Measurements from ENCODE around the gene CGB1. TPM values are rescaled to one million over a fixed set of nuclear protein-coding genes. Genes with fewer than 3 reads are reported as not detected.

Gene CGB1
- total RNA-seq, 1 experiment from 2014 or later = not detected

DNA sequence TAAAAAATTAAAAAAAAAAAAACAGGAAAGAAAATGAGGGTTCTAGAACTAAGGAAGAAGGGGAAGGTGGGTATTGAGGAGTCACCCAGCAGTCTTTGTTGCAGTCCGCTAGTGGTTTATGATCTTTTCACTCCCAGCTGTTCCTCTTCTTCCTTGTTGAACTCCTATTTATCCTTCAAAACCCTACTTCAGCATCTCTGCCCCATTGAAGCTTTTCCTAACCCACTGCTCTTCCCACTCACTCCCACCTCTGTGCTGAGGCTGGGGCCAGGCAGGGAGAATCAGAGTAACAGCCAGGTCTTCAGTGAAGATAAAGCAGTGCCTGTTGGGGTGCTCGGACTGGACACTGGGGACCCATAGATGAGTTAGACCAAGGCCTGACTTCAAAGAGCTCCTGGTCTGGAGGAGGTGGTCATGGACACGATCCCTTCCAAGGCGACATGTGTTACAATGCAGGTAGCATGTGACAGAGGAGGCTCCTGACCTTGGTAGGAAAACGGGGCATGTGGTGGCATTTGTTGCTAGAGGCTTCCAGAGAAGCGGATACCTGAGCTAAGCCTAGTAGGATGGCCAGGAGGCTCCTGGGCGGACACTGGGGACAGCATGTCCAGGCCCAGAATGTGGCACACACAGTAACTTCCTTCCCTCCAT, 31.6 kb downstream of the CGB1 start:
- Mint-ChIP-seq H3K4me3 (ENCODE audit: low read depth, unreplicated experiment) (no peak overlapping the region), H3K27ac (ENCODE audit: unreplicated experiment) (no peak overlapping the region), H3K27me3 (ENCODE audit: unreplicated experiment) (no peaks in the 10 kb centered on the region), H3K9me3 (ENCODE audit: low read depth, unreplicated experiment) (no peaks in the 10 kb centered on the region), H3K4me1 (ENCODE audit: low read depth, unreplicated experiment) (no peaks in the 10 kb centered on the region), H3K36me3 (ENCODE audit: insufficient read depth, unreplicated experiment) (peaks cover 69% of the 10 kb centered on the region)
- no peak for DNase-seq
- TF ChIP-seq, protein P1, sequence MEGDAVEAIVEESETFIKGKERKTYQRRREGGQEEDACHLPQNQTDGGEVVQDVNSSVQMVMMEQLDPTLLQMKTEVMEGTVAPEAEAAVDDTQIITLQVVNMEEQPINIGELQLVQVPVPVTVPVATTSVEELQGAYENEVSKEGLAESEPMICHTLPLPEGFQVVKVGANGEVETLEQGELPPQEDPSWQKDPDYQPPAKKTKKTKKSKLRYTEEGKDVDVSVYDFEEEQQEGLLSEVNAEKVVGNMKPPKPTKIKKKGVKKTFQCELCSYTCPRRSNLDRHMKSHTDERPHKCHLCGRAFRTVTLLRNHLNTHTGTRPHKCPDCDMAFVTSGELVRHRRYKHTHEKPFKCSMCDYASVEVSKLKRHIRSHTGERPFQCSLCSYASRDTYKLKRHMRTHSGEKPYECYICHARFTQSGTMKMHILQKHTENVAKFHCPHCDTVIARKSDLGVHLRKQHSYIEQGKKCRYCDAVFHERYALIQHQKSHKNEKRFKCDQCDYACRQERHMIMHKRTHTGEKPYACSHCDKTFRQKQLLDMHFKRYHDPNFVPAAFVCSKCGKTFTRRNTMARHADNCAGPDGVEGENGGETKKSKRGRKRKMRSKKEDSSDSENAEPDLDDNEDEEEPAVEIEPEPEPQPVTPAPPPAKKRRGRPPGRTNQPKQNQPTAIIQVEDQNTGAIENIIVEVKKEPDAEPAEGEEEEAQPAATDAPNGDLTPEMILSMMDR (IDR thresholded peaks at IDR 0.05; ENCODE audit: unreplicated experiment) = no peak
- CTCF ChIA-PET = no interaction called here
- TSS peak; percentile 21 for BruUV-seq (replicated peaks)
- intact Hi-C loops (cut with micrococcal nuclease; ENCODE audit: unreplicated experiment) = no loop called here

DNA sequence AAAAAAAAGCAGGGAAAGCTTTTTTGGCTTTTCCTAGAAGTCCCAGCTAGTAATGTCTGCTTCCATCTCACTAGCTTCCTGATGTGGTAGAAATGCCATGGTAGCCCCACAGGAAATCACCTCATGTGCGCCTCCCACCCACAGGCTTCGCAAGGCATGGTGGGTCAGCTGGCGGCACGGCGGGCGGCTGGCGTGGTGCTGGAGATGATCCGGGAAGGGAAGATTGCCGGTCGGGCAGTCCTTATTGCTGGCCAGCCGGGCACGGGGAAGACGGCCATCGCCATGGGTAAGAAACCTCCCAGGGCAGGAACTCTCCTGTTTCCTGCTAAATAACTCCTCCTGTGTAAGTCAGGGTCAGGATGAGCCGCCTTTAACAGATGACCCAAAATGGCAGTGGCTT, 32.6 kb downstream of the CGB1 start:
- intact Hi-C loops (cut with micrococcal nuclease; ENCODE audit: unreplicated experiment) = no loop called here
- Mint-ChIP-seq H3K27me3 (ENCODE audit: unreplicated experiment) (no peaks in the 10 kb centered on the region), H3K27ac (ENCODE audit: unreplicated experiment) (no peak overlapping the region), H3K4me3 (ENCODE audit: low read depth, unreplicated experiment) (no peak overlapping the region), H3K4me1 (ENCODE audit: low read depth, unreplicated experiment) (no peaks in the 10 kb centered on the region), H3K9me3 (ENCODE audit: low read depth, unreplicated experiment) (no peaks in the 10 kb centered on the region), H3K36me3 (ENCODE audit: insufficient read depth, unreplicated experiment) (peaks cover 70% of the 10 kb centered on the region)
- TF ChIP-seq, protein P1 (IDR thresholded peaks at IDR 0.05; ENCODE audit: unreplicated experiment) = no peak
- BruUV-seq (replicated peaks) = no TSS peak
- CTCF ChIA-PET = interaction anchor here (0.6 kb wide), 1 partner anchor 11 kb away, joined by 3 read pairs; the partner anchor contains the start of genes GYS1 and RUVBL2
- no peak for DNase-seq

DNA sequence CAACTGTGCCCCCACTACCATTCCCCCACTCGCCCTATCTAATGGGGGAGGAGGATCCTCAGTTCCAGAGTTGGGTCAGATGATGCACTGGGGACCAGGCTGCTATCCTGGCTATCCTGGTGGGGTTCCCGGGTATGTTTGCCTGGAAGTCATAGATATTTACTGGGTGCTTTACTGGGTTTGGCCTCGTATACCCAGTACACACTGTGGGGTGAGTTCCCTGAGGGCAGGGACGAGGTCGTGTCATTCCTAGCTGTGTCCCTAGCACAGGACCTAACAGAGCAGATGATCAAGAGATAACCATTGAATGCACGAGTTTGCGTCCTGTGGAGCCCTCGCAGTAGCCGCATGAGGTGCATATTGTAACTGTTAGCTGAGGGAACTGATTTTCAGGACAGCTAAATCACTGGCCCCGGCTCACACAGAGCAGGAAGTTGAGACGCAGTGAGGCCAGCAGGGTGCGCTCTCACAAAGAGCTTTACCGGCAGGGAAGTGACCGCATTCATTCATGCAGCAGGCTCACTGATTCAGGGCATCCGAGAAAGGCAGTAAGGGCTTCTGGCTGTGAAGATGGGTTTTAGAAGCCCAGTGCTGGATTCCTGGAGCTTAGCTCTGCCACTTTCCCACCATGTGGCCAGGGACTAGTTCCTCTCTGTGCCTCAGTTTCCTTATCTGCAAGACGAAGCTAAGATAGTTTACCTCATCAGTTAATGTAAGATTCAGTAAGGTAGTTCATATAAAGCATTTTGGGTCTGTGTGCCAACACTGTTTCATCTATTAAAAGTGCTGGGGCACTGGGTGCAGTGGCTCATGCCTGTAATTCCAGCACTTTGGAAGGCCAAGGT, 37.0 kb downstream of the CGB1 start:
- TF ChIP-seq, protein P1 (IDR thresholded peaks at IDR 0.05; ENCODE audit: unreplicated experiment) = peak; percentile 33
- H3K4me3 Mint-ChIP-seq (ENCODE audit: low read depth, unreplicated experiment) = no peak overlapping the region
- H3K9me3 Mint-ChIP-seq (ENCODE audit: low read depth, unreplicated experiment) = no peaks in the 10 kb centered on the region
- H3K36me3 Mint-ChIP-seq (ENCODE audit: insufficient read depth, unreplicated experiment) = peaks cover 69% of the 10 kb centered on the region
- no TSS peak for BruUV-seq (replicated peaks)
- no peak overlapping the region for H3K27ac Mint-ChIP-seq (ENCODE audit: unreplicated experiment)
- intact Hi-C loops (cut with micrococcal nuclease; ENCODE audit: unreplicated experiment) = loop anchor here (10.0 kb wide), 1 partner anchor 225 kb away; no protein-coding TSS in a partner anchor
- peaks cover 19% of the 10 kb centered on the region for H3K4me1 Mint-ChIP-seq (ENCODE audit: low read depth, unreplicated experiment)
- peak; percentile 56 for DNase-seq
- no peaks in the 10 kb centered on the region for H3K27me3 Mint-ChIP-seq (ENCODE audit: unreplicated experiment)
- CTCF ChIA-PET = interaction anchor here (0.6 to 1.7 kb wide), 6 partner anchors 19 to 98 kb away, joined by 3 to 9 read pairs (median 6); partner anchors contain the start of gene NTF4

DNA sequence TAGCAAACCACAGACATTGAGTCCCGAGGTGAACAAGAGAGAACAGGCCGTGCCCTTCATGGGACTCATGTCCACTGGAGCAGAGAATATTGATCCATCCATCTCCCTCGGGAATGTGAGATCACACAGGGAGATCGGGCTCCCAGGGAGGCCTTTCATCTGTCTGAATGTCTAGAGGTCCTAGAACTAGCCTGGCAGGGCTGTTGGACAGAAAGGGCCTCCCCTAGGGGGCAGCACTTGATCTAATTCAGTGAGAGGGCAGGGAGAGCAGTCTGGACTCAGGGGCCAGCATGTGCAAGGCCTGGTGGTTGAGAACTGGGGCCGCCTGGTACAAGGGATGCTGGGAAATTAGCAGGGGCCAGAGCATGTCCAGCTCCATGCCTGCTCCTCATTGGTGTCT, 38.7 kb downstream of the CGB1 start:
- no peaks in the 10 kb centered on the region for H3K27me3 Mint-ChIP-seq (ENCODE audit: unreplicated experiment)
- BruUV-seq (replicated peaks) = no TSS peak
- DNase-seq = peak; percentile 84
- peaks cover 71% of the 10 kb centered on the region for H3K36me3 Mint-ChIP-seq (ENCODE audit: insufficient read depth, unreplicated experiment)
- TF ChIP-seq, protein P1 (IDR thresholded peaks at IDR 0.05; ENCODE audit: unreplicated experiment) = peak; percentile 68
- H3K27ac Mint-ChIP-seq (ENCODE audit: unreplicated experiment) = no peak overlapping the region
- H3K4me1 Mint-ChIP-seq (ENCODE audit: low read depth, unreplicated experiment) = peaks cover 29% of the 10 kb centered on the region
- H3K4me3 Mint-ChIP-seq (ENCODE audit: low read depth, unreplicated experiment) = no peak overlapping the region
- no peaks in the 10 kb centered on the region for H3K9me3 Mint-ChIP-seq (ENCODE audit: low read depth, unreplicated experiment)
- CTCF ChIA-PET = interaction anchor here (0.6 to 1.4 kb wide), 4 partner anchors 20 to 104 kb away, joined by 3 to 9 read pairs (median 4); no protein-coding TSS in a partner anchor
- intact Hi-C loops (cut with micrococcal nuclease; ENCODE audit: unreplicated experiment) = loop anchor here (10.0 kb wide), 1 partner anchor 227 kb away; no protein-coding TSS in a partner anchor

All from Calu3 (cell line).